NCI-H82 (cell line): ENCODE results near the gene TUBB3.
"Not testable (repeated sequence)": the region's sequence is repeated elsewhere in the genome, so short reads cannot be mapped to it uniquely, and the experiment has no call there.

Source experiments
- DNase-seq: peaks from one replicate; lab custom pipeline; 2025; lab: John Stamatoyannopoulos, UW

Gene TUBB3

DNA sequence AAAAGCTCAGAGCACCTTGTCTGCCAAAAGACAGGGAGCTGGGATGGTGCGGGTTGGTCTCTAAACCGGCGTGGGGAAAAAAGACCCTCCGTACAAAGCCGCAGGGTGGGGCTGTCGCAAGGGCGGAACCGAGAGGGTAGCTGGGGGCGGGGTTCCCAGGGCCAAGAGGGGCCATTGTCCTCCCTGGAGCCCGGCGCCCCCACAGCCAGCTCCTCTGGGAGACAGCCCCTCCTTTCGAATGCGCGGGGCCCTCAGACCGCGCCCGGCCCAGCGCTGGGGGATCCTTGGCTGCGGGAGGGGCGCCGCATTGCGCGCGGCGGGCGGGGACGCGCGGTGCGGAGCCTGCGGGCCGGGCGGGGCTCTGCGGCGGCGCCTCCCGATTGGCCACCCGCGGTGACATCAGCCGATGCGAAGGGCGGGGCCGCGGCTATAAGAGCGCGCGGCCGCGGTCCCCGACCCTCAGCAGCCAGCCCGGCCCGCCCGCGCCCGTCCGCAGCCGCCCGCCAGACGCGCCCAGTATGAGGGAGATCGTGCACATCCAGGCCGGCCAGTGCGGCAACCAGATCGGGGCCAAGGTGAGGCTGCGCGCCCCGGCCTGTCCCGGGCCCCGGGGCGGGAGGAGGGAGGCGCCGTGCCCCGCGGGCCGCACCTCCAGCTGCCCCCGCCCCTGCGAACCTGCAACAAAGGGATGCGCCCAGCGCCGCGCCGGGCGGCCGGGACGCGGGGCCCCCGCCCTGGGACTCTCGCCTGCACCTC is at the start of gene TUBB3:
Gene TUBB3, plus strand, starts transcription at position 459 of the 756 bp plus-strand sequence. Its CDS starts 60 bp downstream, at position 519.
- peak; percentile 94 for DNase-seq

GRCh38 chr16:89873972-89874689 is 49.0 kb upstream of the TUBB3 start:
- peak; percentile 96 for DNase-seq

DNA sequence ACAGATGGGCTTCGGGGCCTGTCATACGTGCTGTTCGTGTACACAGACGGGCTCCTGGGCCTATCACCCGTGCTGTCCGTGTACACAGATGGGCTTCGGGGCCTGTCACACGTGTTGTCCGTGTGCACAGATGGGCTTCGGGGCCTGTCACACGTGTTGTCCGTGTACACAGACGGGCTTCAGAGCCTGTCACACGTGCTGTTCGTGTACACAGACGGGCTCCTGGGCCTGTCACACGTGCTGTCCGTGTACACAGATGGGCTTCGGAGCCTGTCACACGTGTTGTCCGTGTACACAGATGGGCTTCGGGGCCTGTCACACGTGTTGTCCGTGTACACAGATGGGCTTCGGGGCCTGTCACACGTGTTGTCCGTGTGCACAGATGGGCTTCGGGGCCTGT is 44.0 kb upstream of the TUBB3 start:
- DNase-seq: not testable (repeated sequence)

- DNase-seq: no peak
These were observed 42.4 kb upstream of the TUBB3 start for GRCh38 chr16:89880477-89881367.

DNA sequence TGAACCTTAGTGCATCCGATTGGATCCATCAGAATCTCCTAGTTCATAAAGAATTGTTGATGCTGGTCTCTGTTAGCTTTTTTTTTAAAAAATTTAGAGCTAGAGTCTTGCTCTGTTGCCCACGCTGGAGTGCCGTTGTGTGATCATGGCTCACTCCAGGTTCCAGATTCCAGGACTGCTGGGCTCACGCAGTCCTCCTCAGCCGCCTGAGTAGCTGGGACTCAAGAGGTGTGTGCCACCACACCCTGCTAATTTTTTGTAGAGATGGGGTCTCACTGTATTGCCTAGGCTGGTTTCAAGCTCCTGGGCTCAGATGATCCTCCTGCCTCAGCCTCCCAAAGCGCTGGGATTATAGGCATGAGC is 41.8 kb upstream of the TUBB3 start:
- no peak for DNase-seq

DNA sequence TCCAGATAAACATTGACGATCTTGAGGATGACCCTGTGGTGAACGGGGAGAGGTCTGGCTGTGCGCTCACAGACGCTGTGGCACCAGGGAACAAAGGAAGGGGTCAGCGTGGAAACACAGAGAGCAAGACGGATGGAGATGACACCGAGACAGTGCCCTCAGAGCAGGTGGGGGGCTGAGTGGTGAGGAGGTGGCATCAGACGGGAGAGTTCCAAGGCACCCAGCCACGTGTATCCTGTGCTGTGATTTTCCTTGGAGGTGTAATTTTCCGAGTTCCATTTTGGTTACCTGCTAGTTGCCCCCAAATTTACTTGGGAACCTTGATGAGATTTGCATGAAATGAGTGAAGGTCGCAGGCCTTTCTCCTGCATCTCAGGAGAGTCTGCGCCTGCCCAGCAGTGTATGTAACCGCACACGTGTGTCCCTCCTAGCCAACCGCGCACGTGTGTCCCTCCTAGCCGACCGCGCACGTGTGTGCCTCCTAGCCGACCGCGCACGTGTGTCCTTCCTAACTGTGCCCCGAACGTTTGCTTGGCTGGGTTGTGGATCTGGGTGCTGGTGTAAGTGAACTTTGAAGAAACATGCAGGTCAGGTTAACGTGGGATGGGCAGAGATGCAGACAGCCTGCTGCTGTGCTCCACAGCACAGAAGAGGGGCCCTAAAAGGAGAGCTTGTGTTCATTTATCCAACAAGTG is 39.6 kb upstream of the TUBB3 start:
- no peak for DNase-seq

GRCh38 chr16:89884041-89884421 is 39.1 kb upstream of the TUBB3 start:
- no peak for DNase-seq

- DNase-seq: no peak
These were observed 35.9 kb upstream of the TUBB3 start for GRCh38 chr16:89887243-89887642.

GRCh38 chr16:89890200-89890599 is 32.9 kb upstream of the TUBB3 start:
- no peak for DNase-seq

- no peak for DNase-seq
These were observed 32.1 kb upstream of the TUBB3 start for GRCh38 chr16:89890886-89891657.

DNA sequence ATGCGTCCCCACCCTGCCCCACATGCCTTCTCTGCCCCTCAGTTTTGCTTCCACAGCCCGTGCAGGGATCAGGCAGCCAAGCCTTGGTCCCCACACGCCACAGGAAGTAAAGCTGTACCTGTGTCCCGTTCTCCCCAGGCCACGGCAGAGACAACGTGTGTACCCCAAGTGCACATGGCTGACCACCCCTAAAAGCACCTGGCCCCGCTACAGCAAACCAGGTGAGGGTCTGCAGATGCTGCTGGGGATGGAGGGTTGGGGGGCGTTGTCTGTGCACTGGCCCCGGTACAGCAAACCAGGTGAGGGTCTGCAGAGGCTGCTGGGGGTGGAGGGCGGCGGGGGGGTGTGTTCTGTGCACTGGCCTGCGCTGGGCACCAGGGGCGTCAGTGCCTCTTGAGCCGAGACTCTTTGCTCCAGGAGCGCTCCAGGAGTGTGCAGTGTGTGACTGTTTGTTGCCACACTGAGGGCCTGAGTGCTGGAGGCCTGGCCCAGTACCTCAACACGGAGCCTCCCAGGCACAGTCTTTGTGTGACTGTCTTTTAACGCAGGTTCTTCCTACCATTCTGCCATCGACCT is 31.0 kb upstream of the TUBB3 start:
- no peak for DNase-seq

DNA sequence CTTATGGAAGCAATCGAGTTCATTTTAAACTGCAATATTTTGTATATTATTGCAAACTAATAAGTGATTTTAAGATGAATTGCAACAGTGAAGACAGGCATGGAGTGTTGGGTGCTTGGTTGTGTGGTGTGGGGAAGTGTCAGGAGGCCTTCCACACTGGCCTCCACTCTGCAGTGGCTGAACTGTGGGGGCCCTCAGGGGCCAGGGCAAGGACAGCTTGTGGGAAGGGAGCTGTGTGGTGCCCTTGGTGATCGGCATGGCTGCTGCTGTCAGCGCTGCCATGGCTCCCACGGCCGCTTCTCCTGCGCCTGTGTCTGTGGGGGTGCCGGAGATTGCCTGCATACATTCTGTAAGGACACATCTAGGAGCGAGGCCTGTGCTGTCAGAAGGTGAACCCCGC is 30.5 kb upstream of the TUBB3 start:
- DNase-seq: no peak

DNA sequence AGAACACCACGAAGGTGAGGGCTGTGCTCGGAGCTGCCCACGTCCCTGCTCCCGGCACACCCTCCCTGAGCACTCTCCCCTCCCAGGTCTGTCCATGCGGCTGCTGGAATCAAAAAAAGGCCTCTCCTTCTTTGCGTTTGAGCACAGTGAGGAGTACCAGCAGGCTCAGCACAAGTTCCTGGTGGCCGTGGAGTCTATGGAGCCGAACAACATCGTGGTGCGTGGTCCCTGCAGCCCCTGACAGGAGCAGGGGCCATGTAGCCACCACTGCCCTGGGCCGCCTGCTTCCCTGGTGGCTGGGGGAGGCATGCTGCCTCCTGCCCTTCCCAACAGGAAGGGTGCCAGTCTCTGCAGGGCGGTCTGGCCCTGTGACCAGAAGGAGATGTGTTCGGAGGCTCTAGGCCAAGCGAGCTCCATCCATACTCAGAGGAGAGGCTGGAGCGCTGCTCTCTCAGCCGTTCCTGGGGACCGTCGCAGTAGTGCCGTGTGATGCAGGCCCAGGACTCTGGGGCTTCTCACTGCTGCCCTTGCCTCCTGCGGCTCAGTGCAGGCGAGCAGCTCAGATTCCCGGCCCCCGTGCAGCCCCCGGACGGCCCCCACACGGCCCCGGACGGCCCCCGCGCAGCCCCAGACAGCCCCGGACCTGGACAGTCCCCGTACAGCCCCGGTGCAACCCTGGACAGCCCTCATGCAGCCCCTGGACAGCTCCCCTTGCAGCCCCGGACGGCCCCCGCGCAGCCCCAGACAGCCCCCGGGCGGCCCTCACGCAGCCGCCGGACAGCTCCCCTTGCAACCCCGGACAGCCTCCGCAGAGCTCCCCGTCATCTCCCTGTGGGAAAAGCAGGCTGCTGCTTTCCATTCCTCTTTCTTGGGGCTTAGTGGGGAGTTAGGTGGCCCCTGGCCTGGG is 29.2 kb upstream of the TUBB3 start:
- DNase-seq: no peak

GRCh38 chr16:89895482-89896250 is 27.5 kb upstream of the TUBB3 start:
- DNase-seq: no peak

GRCh38 chr16:89897204-89897603 is 25.9 kb upstream of the TUBB3 start:
- DNase-seq: no peak

DNA sequence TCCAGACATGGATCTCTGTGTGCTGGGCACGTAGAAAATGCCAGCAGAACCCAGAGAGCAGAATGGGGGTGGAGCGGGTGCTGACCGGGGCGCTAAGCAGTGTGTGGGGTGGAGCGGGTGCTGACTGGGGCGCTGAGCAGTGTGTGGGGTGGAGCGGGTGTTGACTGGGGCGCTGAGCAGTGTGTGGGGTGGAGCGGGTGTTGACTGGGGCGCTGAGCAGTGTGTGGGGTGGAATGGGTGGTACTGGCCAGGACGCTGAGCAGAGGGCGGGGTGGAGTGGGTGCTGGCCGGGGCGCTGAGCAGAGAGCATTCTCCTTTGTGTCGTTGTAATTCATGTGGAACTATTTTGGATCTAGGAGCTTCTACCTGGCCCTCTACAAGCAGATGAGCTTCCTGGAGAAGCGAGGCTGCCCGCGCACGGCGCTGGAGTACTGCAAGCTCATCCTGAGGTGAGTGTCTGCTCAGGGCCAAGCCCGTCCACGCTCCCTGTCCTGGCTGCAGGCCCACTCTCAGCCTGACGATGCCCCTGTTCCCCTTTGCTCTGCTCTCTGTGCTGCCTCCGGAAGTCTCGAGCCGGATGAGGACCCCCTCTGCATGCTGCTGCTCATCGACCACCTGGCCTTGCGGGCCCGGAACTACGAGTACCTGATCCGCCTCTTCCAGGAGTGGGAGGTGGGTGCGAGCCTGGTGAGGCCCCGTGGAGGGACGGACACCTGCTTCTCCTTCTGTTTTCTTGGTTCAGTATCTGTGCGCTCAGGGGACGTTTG is 24.8 kb upstream of the TUBB3 start:
- no peak for DNase-seq

GRCh38 chr16:89899879-89900481 is 23.2 kb upstream of the TUBB3 start:
- no peak for DNase-seq

DNA sequence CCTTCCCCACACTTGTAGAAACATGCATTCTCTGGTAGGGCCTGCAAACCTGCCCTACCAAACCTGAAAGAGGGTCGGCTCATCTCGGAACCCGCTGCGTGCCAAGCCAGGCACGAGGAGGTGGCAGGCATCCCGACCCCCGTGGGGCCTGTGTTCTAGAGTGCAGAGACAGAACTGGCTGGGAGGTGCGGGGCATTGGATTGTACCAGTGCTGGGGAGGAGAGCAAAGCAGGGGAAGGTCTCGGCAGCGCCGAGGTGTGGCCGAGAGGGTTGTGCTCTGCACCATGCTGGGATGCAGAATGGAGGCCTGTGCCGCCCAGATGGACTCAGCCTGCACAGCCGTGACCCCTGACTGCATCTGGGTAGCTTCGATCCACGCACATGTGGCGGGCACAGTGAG is 22.3 kb upstream of the TUBB3 start:
- no peak for DNase-seq
